DMS53 treated with DMSO at 0.1 percent for 48 hours (cell line): ENCODE data around the gene SENP7.
"Not testable (repeated sequence)": the region's sequence is repeated elsewhere in the genome, so short reads cannot be mapped to it uniquely, and the experiment has no call there.

ENCODE experiments used
- DNase-seq: peaks from one replicate; lab custom pipeline; 2025; ENCODE audit not compliant: unreplicated experiment; lab: John Stamatoyannopoulos, UW

The SENP7 gene

GRCh38 chr3:101464235-101464634 is 48.8 kb downstream of the SENP7 start:
- DNase-seq, result no peak

- no peak for DNase-seq
Observed at GRCh38 chr3:101461451-101461850, 51.6 kb downstream of the SENP7 start.

- DNase-seq, result no peak
Observed at GRCh38 chr3:101458387-101458786, 54.6 kb downstream of the SENP7 start.

GRCh38 chr3:101454629-101455028 is 58.4 kb downstream of the SENP7 start:
- no peak for DNase-seq

GRCh38 chr3:101453961-101454360 is 59.1 kb downstream of the SENP7 start:
- no peak for DNase-seq

DNA sequence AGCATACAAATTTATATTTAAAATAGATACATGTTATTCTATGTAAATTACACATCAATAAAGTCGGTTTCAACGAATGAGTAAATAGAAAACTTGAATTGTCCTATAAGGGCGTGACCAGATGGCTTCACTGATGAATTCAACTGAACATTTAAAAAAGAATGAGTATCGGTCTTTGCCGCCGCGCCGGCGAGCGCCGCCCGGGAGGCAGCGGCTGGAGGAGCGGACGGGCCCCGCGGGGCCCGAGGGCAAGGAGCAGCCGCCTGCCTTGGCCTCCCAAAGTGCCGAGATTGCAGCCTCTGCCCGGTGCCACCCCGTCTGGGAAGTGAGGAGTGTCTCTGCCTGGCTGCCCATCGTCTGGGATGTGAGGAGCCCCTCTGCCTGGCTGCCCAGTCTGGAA is 74.4 kb downstream of the SENP7 start:
- not testable (repeated sequence) for DNase-seq

GRCh38 chr3:101433652-101434051 is 79.4 kb downstream of the SENP7 start:
- no peak for DNase-seq

DNA sequence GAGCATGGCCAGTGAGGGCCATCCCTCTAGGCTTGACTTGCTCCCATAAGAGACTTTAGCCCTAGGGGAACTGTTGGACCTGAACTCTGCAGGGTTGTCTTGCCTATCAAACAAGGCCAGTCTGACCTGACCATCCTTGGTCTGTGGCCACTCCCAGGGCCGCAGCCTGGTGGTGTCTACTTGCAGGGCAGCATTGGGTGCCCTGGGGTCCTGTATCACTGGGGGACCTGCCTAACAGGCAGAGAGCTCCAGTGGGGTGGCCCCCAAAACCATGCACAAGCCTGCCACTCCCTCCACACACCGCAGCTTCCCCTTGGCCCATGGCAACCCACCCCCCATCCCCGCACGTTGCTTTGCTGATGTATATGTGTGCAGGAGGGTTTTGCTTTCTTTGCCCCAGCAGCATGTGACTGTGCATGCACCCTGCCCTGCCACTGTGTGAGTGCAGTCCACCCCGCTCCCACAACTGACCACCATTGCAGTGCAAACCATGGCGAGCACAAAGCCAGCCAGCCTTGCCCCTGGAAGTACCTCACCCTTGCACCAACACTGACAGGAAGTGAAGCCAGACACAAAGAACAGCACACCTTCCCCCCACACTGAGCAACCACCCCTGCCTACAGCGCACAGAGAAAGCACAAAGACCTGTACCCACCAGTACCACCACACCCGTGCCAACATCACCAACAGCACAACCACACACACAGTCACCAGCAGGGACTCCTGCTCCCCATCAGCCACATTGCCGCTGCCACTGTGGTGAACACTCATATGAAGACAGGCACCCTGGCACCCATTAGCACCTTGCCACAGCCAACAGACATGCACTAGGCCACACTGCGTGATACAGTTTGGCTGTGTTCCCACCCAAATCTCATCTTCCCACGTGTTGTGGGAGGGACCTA is 88.8 kb downstream of the SENP7 start:
- DNase-seq, result no peak

DNA sequence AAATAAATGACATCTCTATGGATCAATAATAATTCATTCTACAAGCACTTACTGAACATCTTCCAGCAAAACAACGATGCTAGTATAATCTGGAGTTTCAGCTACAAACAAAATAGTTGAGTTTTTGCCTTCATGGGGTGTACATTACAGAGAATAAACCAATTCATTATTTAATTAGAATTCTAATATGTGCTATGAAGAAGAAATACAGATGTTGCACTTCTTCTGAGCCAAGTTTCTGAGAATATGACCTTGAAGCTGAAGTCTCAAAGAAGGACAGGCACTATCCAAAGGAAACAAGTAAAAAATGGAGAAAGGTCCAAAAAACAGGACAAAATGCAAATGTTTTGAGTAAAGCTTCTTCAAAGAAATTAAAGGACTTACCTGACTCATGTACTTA is 94.2 kb downstream of the SENP7 start:
- no peak for DNase-seq

GRCh38 chr3:101414121-101414520 is 98.9 kb downstream of the SENP7 start:
- no peak for DNase-seq

DNA sequence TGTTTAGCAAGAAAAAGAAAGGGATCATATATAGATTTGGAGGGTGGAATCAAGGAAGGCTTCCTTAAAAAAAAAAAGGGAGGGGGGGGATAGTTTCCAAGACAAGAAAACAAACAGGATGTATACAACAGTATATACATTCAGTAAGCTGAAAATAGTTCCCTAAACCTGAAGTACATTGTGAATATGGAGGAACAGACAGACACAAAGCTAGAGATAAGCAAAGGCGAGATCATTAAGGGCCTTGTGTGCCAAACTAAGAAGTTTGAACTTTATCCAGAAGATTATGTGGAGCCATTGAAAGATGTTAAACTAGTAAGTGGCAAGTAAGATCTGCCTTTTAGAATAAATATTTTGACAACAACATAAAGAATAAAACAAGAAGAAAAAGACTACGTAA is 99.4 kb downstream of the SENP7 start:
- no peak for DNase-seq

- DNase-seq, result no peak
Observed at GRCh38 chr3:101391413-101391950, 121.5 kb downstream of the SENP7 start.

DNA sequence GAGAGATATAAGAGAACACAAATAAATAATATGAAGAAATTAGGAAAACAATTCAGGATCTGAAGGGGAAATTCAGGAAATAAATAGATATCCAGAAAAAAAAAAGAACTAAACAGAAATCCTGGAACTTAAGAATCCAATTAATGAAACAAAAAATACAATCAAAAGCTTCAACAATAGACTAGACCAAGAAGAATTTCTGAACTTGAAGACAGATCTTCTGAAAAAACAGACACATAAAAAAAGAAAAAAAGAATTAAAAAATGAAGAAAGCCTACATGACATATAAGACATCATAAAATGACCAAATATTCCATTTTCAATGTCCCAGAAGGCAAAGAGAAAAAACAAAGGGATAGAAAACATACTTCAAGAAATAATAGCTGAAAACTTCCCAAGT is 124.3 kb downstream of the SENP7 start:
- no peak for DNase-seq

- DNase-seq, result no peak
Observed at GRCh38 chr3:101387351-101387750, 125.7 kb downstream of the SENP7 start.

GRCh38 chr3:101384426-101384825 is 128.6 kb downstream of the SENP7 start:
- DNase-seq, result no peak

DNA sequence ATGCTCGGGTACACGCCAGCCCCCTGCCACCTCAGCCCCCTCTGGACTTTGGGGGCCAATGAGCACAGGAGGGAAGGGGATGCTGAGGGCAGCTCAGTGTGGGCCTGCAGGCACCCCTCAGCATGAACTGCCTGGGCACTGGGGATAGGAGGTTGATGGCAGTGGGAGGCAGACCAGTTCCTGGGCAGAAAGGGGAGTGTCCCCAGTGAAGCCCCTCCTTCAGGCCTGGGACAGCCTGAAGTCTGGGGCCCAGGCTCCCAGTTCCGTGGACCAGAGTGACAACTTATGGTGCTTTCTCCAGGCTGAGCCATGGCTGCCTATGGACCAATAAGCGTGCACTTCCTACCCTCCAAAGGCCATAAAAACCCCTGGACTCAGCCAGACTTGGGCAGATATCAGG is 129.4 kb downstream of the SENP7 start:
- DNase-seq, result no peak

DNA sequence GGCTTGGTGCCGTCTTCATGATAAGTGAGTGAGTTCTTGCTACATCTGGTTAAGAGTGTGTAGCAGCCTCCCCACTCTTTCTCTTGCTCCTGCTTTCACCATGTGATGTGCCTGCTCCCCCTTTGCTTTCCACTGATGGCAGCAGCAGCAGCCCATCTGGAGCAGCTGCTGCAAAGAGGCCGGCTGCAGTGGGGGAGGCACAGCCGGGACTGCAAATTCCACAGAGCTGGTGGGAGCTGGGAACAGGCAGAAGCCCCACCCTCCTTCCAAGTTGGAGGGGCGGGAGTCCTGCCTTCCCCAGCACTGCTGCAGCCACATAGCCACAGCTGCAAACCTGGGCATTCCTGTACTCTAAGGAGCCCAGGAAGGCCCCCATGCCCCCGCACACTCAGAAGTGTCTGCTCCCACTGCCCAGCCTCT is 129.8 kb downstream of the SENP7 start:
- DNase-seq, result no peak

GRCh38 chr3:101381809-101382208 is 131.2 kb downstream of the SENP7 start:
- DNase-seq, result peak; percentile 9

DNA sequence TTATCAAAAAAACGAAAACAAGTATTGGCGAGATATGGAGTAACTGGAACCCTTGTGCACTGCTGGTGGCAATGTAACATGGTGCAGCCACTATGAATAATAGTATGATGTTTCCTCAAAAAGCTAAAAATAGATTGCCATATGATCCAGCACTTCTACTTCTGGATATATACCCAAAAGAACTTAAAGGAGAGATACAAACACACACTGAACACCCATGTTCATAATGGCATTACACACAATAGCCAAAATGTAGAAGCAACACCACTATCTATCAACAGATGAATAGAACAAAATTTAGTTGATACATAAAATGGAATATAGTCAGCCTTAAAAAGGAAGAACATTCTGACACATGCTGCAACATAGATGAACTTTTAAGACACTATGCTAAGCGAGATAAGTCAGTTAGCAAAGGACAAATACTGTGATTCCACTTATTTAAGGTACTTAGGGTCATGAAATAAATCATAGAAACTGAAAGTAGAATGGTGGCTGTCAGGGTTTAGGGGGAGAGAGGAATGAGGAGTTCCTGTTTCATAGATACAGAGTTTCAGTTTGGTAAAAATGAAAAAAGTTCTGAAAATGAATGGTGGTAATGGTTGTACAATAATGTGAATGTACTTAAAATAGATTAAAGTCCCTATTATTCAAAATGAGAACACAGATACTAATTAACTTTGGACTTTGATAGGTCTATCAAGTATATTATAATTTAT is 133.2 kb downstream of the SENP7 start:
- DNase-seq, result no peak

- no peak for DNase-seq
Observed at GRCh38 chr3:101377796-101378195, 135.2 kb downstream of the SENP7 start.

GRCh38 chr3:101377209-101377608 is 135.8 kb downstream of the SENP7 start:
- no peak for DNase-seq

DNA sequence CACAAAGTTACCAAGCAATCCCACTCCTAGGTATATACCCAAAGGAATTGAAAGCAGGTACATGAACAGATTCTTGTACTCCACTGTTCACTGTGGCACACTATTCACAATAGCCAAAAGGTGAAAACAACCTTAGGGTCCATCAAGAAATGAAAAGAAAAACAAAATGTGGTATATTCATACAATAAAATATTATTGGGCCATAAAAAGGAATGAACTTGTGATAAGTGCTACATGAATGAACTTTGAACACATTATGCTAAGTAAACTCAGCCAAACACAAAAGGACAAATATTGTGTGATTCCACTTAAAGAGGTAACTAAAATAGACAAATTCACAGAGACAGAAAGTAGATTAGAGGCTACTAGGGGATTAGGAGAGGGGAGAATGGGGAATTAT is 137.4 kb downstream of the SENP7 start:
- no peak for DNase-seq
